ENCODE measurements around the gene PLXNA4. TPM values are rescaled to one million over a fixed set of nuclear protein-coding genes. Genes with fewer than 3 reads are reported as not detected.
A peak's percentile ranks its signal among the peaks of the same experiment; 100 is the strongest.

The PLXNA4 gene
- total and polyA plus RNA-seq, 2 experiments from 2014 or later = 0.08 to 0.80 TPM

GRCh38 chr7:132319481-132319880, 256.8 kb downstream of the PLXNA4 start (continued):
- TF ChIP-seq ZNF462 (CRISPR knock-in tag; IDR thresholded peaks at IDR 0.05) (no peak), CREB1 (CRISPR knock-in tag; IDR thresholded peaks at IDR 0.05; ENCODE audit: low read depth) (no peak), JUNB (IDR thresholded peaks at IDR 0.05; ENCODE audit: unreplicated experiment) (no peak), POLR2AphosphoS5 (IDR thresholded peaks at IDR 0.05; ENCODE audit: low read depth) (no peak)

GRCh38 chr7:132318352-132319318, 257.6 kb downstream of the PLXNA4 start:
- H3K4me3 ChIP-seq = peak overlapping the region; percentile 45
- Mint-ChIP-seq H3K27me3 (ENCODE audit: insufficient read depth, low read depth, poor library complexity) (peaks cover 7% of the 10 kb centered on the region), H3K4me3 (peak overlapping the region; percentile 38; the same call in 1 of the 3 replicates), H3K4me1 (peaks cover 14% of the 10 kb centered on the region), H3K27ac (no peak overlapping the region), H3K36me3 (ENCODE audit: low read depth) (peaks cover 8% of the 10 kb centered on the region), H3K9me3 (peaks cover 11% of the 10 kb centered on the region)
- H3K4me2 ChIP-seq = peak overlapping the region; percentile 76
- ATAC-seq (peak; percentile 97), DNase-seq (ENCODE audit: low spot score) (peak; percentile 90)
- peaks cover 6% of the 10 kb centered on the region for H3K4me1 ChIP-seq (ENCODE audit: insufficient read depth)
- peak overlapping the region; percentile 92; the same call in 1 of the 2 replicates for H2AFZ ChIP-seq
- H3F3A ChIP-seq (replicated peaks; ENCODE audit: low read depth) = no peaks in the 10 kb centered on the region
- H3K27ac ChIP-seq (ENCODE audit: low read depth) = no peak overlapping the region
- H4K20me1 ChIP-seq (replicated peaks; ENCODE audit: insufficient read depth) = no peaks in the 10 kb centered on the region
- TF ChIP-seq CTCF (conservative IDR thresholded peaks at IDR 0.05; ENCODE audit: low read depth in 2 of 2) (peak; percentile 80 to 93), POLR2AphosphoS5 (IDR thresholded peaks at IDR 0.05; ENCODE audit: low read depth) (no peak)
- H3K9me2 ChIP-seq (ENCODE audit: insufficient read depth) = no peaks in the 10 kb centered on the region; the same call in 1 of the 2 replicates
- H3K79me2 ChIP-seq (replicated peaks; ENCODE audit: insufficient read depth) = no peaks in the 10 kb centered on the region
- H3K36me3 ChIP-seq (ENCODE audit: insufficient read depth) = no peaks in the 10 kb centered on the region
- H3K27me3 ChIP-seq (ENCODE audit: insufficient read depth) = no peaks in the 10 kb centered on the region

Measured in GM23338 (cell line).